GM23338 (cell line): ENCODE measurements around the gene PGBD5.
"Not testable (repeated sequence)": the region's sequence is repeated elsewhere in the genome, so short reads cannot be mapped to it uniquely, and the experiment has no call there.

Experiments used
- CREB1 ChIP-seq: fragments of 250-450 bp; sonication (Bioruptor Pico); IDR thresholded peaks from 2 replicates; pipeline ENCODE4 v1.5.0; 2020; ENCODE audit warnings: low read depth, mild to moderate bottlenecking, moderate library complexity
- EZH2 ChIP-seq: fragments of 200-600 bp; sonication (generic); IDR thresholded peaks from one replicate; pipeline ENCODE4 v1.8.0; 2017; ENCODE audit warnings: antibody characterized with exemption, mild to moderate bottlenecking, low read depth; ENCODE audit not compliant: unreplicated experiment
- EZH2phosphoT487 ChIP-seq: fragments of 200-600 bp; sonication (generic); IDR thresholded peaks from one replicate; pipeline ENCODE4 v1.8.1; 2018; ENCODE audit warnings: antibody characterized with exemption; ENCODE audit not compliant: unreplicated experiment
- POLR2AphosphoS5 ChIP-seq: IDR thresholded peaks from 2 replicates; pipeline ENCODE4 v1.6.1; 2016; ENCODE audit warnings: antibody characterized with exemption, low read depth
- TF ChIP-seq, protein P1 (sequence below), 2 experiments: fragments of 200-600 bp in 1 of 2; sonication (generic) in 1 of 2; conservative IDR thresholded peaks; 2 replicates each; pipeline versions ENCODE4 v1.5.1 to v1.6.1; 2016 to 2017; ENCODE audit warnings: antibody characterized with exemption in 2 of 2, low read depth in 2 of 2, mild to moderate bottlenecking in 2 of 2, moderate library complexity in 1 of 2
- TF ChIP-seq, protein P2 (sequence below): fragments of 250-450 bp; sonication (Bioruptor Pico); IDR thresholded peaks from 2 replicates; pipeline ENCODE4 v1.5.0; 2020; ENCODE audit warnings: mild to moderate bottlenecking, moderate library complexity
- TF ChIP-seq, protein P3 (sequence below): IDR thresholded peaks from one replicate; pipeline ENCODE4 v1.6.1; 2018; ENCODE audit warnings: antibody characterized with exemption; ENCODE audit not compliant: unreplicated experiment

DNA sequence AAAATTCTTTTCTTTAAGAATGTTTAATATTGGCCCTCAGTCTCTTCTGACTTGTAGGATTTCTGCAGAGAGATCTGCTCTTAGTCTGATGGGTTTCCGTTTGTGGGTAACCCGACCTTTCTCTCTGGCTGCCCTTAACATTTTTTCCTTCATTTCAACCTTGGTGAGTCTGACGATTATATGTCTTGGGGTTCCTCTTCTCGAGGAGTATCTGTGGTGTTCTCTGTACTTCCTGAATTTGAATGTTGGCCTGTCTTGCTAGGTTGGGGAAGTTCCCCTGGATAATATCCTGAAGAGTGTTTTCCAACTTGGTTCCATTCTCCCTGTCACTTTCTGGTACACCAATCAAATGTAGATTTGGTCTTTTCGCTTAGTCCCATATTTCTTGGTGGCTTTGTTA is 48.8 kb upstream of the PGBD5 start:
- TF ChIP-seq EZH2; POLR2AphosphoS5; CREB1 (CRISPR knock-in tag); EZH2phosphoT487: not testable (repeated sequence)
- TF ChIP-seq, protein P1, sequence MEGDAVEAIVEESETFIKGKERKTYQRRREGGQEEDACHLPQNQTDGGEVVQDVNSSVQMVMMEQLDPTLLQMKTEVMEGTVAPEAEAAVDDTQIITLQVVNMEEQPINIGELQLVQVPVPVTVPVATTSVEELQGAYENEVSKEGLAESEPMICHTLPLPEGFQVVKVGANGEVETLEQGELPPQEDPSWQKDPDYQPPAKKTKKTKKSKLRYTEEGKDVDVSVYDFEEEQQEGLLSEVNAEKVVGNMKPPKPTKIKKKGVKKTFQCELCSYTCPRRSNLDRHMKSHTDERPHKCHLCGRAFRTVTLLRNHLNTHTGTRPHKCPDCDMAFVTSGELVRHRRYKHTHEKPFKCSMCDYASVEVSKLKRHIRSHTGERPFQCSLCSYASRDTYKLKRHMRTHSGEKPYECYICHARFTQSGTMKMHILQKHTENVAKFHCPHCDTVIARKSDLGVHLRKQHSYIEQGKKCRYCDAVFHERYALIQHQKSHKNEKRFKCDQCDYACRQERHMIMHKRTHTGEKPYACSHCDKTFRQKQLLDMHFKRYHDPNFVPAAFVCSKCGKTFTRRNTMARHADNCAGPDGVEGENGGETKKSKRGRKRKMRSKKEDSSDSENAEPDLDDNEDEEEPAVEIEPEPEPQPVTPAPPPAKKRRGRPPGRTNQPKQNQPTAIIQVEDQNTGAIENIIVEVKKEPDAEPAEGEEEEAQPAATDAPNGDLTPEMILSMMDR (conservative IDR thresholded peaks at IDR 0.05; ENCODE audit: low read depth in 2 of 2), result not testable (repeated sequence)
- TF ChIP-seq, protein P2, sequence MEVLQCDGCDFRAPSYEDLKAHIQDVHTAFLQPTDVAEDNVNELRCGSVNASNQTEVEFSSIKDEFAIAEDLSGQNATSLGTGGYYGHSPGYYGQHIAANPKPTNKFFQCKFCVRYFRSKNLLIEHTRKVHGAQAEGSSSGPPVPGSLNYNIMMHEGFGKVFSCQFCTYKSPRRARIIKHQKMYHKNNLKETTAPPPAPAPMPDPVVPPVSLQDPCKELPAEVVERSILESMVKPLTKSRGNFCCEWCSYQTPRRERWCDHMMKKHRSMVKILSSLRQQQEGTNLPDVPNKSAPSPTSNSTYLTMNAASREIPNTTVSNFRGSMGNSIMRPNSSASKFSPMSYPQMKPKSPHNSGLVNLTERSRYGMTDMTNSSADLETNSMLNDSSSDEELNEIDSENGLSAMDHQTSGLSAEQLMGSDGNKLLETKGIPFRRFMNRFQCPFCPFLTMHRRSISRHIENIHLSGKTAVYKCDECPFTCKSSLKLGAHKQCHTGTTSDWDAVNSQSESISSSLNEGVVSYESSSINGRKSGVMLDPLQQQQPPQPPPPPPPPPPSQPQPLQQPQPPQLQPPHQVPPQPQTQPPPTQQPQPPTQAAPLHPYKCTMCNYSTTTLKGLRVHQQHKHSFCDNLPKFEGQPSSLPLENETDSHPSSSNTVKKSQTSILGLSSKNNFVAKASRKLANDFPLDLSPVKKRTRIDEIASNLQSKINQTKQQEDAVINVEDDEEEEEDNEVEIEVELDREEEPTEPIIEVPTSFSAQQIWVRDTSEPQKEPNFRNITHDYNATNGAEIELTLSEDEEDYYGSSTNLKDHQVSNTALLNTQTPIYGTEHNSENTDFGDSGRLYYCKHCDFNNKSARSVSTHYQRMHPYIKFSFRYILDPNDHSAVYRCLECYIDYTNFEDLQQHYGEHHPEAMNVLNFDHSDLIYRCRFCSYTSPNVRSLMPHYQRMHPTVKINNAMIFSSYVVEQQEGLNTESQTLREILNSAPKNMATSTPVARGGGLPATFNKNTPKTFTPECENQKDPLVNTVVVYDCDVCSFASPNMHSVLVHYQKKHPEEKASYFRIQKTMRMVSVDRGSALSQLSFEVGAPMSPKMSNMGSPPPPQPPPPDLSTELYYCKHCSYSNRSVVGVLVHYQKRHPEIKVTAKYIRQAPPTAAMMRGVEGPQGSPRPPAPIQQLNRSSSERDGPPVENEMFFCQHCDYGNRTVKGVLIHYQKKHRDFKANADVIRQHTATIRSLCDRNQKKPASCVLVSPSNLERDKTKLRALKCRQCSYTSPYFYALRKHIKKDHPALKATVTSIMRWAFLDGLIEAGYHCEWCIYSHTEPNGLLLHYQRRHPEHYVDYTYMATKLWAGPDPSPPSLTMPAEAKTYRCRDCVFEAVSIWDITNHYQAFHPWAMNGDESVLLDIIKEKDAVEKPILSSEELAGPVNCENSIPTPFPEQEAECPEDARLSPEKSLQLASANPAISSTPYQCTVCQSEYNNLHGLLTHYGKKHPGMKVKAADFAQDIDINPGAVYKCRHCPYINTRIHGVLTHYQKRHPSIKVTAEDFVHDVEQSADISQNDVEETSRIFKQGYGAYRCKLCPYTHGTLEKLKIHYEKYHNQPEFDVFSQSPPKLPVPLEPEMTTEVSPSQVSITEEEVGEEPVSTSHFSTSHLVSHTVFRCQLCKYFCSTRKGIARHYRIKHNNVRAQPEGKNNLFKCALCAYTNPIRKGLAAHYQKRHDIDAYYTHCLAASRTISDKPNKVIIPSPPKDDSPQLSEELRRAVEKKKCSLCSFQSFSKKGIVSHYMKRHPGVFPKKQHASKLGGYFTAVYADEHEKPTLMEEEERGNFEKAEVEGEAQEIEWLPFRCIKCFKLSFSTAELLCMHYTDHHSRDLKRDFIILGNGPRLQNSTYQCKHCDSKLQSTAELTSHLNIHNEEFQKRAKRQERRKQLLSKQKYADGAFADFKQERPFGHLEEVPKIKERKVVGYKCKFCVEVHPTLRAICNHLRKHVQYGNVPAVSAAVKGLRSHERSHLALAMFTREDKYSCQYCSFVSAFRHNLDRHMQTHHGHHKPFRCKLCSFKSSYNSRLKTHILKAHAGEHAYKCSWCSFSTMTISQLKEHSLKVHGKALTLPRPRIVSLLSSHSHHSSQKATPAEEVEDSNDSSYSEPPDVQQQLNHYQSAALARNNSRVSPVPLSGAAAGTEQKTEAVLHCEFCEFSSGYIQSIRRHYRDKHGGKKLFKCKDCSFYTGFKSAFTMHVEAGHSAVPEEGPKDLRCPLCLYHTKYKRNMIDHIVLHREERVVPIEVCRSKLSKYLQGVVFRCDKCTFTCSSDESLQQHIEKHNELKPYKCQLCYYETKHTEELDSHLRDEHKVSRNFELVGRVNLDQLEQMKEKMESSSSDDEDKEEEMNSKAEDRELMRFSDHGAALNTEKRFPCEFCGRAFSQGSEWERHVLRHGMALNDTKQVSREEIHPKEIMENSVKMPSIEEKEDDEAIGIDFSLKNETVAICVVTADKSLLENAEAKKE (CRISPR knock-in tag), result not testable (repeated sequence)
- TF ChIP-seq, protein P3, sequence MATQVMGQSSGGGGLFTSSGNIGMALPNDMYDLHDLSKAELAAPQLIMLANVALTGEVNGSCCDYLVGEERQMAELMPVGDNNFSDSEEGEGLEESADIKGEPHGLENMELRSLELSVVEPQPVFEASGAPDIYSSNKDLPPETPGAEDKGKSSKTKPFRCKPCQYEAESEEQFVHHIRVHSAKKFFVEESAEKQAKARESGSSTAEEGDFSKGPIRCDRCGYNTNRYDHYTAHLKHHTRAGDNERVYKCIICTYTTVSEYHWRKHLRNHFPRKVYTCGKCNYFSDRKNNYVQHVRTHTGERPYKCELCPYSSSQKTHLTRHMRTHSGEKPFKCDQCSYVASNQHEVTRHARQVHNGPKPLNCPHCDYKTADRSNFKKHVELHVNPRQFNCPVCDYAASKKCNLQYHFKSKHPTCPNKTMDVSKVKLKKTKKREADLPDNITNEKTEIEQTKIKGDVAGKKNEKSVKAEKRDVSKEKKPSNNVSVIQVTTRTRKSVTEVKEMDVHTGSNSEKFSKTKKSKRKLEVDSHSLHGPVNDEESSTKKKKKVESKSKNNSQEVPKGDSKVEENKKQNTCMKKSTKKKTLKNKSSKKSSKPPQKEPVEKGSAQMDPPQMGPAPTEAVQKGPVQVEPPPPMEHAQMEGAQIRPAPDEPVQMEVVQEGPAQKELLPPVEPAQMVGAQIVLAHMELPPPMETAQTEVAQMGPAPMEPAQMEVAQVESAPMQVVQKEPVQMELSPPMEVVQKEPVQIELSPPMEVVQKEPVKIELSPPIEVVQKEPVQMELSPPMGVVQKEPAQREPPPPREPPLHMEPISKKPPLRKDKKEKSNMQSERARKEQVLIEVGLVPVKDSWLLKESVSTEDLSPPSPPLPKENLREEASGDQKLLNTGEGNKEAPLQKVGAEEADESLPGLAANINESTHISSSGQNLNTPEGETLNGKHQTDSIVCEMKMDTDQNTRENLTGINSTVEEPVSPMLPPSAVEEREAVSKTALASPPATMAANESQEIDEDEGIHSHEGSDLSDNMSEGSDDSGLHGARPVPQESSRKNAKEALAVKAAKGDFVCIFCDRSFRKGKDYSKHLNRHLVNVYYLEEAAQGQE, result not testable (repeated sequence)
